GM19468 (cell line): ENCODE data around the gene DYRK1B.

Source experiments
- ATAC-seq: cut with Tn5 transposase; IDR thresholded peaks from one replicate; pipeline ENCODE4 v1.9.1; 2021; ENCODE audit warnings: mild to moderate bottlenecking, moderate library complexity, moderate number of reproducible peaks; ENCODE audit not compliant: unreplicated experiment; ENCODE audit errors: extremely low read depth

Gene DYRK1B

GRCh38 chr19:39864118-39864517, 30.2 kb upstream of the DYRK1B start:
- no peak for ATAC-seq

- no peak for ATAC-seq
Measured at GRCh38 chr19:39858541-39858940, 24.6 kb upstream of the DYRK1B start.

- ATAC-seq, result no peak
Measured at GRCh38 chr19:39852882-39853281, 18.9 kb upstream of the DYRK1B start.

GRCh38 chr19:39850892-39851291, 16.9 kb upstream of the DYRK1B start:
- no peak for ATAC-seq

GRCh38 chr19:39848392-39848791, 14.4 kb upstream of the DYRK1B start:
- ATAC-seq, result no peak

- ATAC-seq, result no peak
Measured at GRCh38 chr19:39847525-39847924, 13.6 kb upstream of the DYRK1B start.

- ATAC-seq, result no peak
Measured at GRCh38 chr19:39846678-39847486, 12.9 kb upstream of the DYRK1B start.

GRCh38 chr19:39845933-39846677, 12.1 kb upstream of the DYRK1B start, which contains the start of gene FBL:
FBL (minus strand) TSS chr19:39846379; CDS start chr19:39846300, 79 bp downstream.
- ATAC-seq, result peak; percentile 70

- ATAC-seq, result no peak
Measured at GRCh38 chr19:39845584-39845932, 11.6 kb upstream of the DYRK1B start.

GRCh38 chr19:39845172-39845571, 11.2 kb upstream of the DYRK1B start:
- no peak for ATAC-seq

- ATAC-seq, result no peak
Measured at GRCh38 chr19:39843919-39844793, 10.2 kb upstream of the DYRK1B start.

GRCh38 chr19:39842693-39843435, 8.9 kb upstream of the DYRK1B start:
- ATAC-seq, result no peak

GRCh38 chr19:39841041-39841440, 7.1 kb upstream of the DYRK1B start:
- ATAC-seq, result no peak

GRCh38 chr19:39840492-39840891, 6.5 kb upstream of the DYRK1B start:
- ATAC-seq, result no peak

GRCh38 chr19:39839678-39840327, 5.8 kb upstream of the DYRK1B start:
- no peak for ATAC-seq

GRCh38 chr19:39838569-39838968, 4.6 kb upstream of the DYRK1B start:
- ATAC-seq, result no peak

- no peak for ATAC-seq
Measured at GRCh38 chr19:39837978-39838377, 4.0 kb upstream of the DYRK1B start.

GRCh38 chr19:39834287-39834841, 402 bp upstream of the DYRK1B start:
- ATAC-seq, result no peak

GRCh38 chr19:39833160-39833463, 850 bp downstream of the DYRK1B start:
- no peak for ATAC-seq
